K562 (cell line): ENCODE results near the gene PATJ. TPM values are rescaled to one million over a fixed set of nuclear protein-coding genes. Genes with fewer than 3 reads are reported as not detected.

Experiments used
- BMI1 ChIP-seq: fragments of 150-350 bp; IDR thresholded peaks from 2 replicates; pipeline ENCODE4 v1.6.1; 2014; ENCODE audit warnings: low read length
- BRD4 ChIP-seq: fragments of 200-600 bp; sonication (generic); IDR thresholded peaks from 2 replicates; pipeline ENCODE4 v1.6.1; 2017; ENCODE audit warnings: inconsistent platforms
- CREB1 ChIP-seq, 2 experiments: sonication (generic) in 1 of 2; formaldehyde crosslinking in 1 of 2; IDR thresholded peaks; 2 replicates each; pipeline versions ENCODE4 v1.6.1 to v1.8.0; 2012 to 2022; ENCODE audit warnings: inconsistent platforms in 1 of 2, mild to moderate bottlenecking in 1 of 2, missing genetic modification reagents in 1 of 2, moderate library complexity in 1 of 2
- DMBX1 ChIP-seq: fragments of 250-450 bp; sonication (Bioruptor Pico); IDR thresholded peaks from 2 replicates; pipeline ENCODE4 v1.8.0; 2022; ENCODE audit warnings: inconsistent platforms, mild to moderate bottlenecking, moderate library complexity, borderline replicate concordance
- EHMT2 ChIP-seq: fragments of 450-650 bp; IDR thresholded peaks from 2 replicates; pipeline ENCODE4 v1.6.1; 2018; ENCODE audit warnings: antibody characterized with exemption
- ESRRA ChIP-seq: fragments of 450-650 bp; IDR thresholded peaks from 2 replicates; pipeline ENCODE4 v1.6.1; 2014; ENCODE audit warnings: low read depth, mild to moderate bottlenecking, moderate library complexity, borderline replicate concordance
- KAT7 ChIP-seq: sonication (generic); formaldehyde crosslinking; IDR thresholded peaks from 2 replicates; pipeline ENCODE4 v1.8.0; 2022; ENCODE audit warnings: missing genetic modification reagents, mild to moderate bottlenecking, borderline replicate concordance
- LCOR ChIP-seq: sonication (generic); formaldehyde crosslinking; IDR thresholded peaks from 2 replicates; pipeline ENCODE4 v1.8.0; 2022; ENCODE audit warnings: mild to moderate bottlenecking, missing genetic modification reagents
- NONO ChIP-seq, 2 experiments: fragments of 200-400 bp in 1 of 2; fragments of 450-650 bp in 1 of 2; formaldehyde crosslinking in 1 of 2; IDR thresholded peaks; 2 replicates each; pipeline ENCODE4 v1.6.1; 2017; ENCODE audit warnings: low read depth in 2 of 2, mild to moderate bottlenecking in 2 of 2, moderate library complexity in 2 of 2, low read length in 1 of 2
- NR2C1 ChIP-seq, 2 experiments: fragments of 450-650 bp; IDR thresholded peaks; 2 replicates each; pipeline ENCODE4 v1.6.1; 2017; ENCODE audit warnings: mild to moderate bottlenecking in 2 of 2, antibody characterized with exemption in 1 of 2, inconsistent platforms in 1 of 2, missing compliant biosample characterization in 1 of 2, missing genetic modification characterization in 1 of 2
- POLR2AphosphoS5 ChIP-seq: IDR thresholded peaks from 2 replicates; pipeline ENCODE4 v1.6.1; 2011; ENCODE audit warnings: mild to moderate bottlenecking, low read depth, low read length, moderate library complexity; ENCODE audit not compliant: control insufficient read depth, insufficient read depth
- SP1 ChIP-seq: sonication (generic); formaldehyde crosslinking; IDR thresholded peaks from 2 replicates; pipeline ENCODE4 v1.8.1; 2022; ENCODE audit warnings: mild to moderate bottlenecking, missing genetic modification reagents
- SPI1 ChIP-seq: IDR thresholded peaks from 2 replicates; pipeline ENCODE4 v1.6.1; 2011; ENCODE audit warnings: low read depth, low read length, control low read depth, borderline replicate concordance
- TAF1 ChIP-seq: IDR thresholded peaks from 2 replicates; pipeline ENCODE4 v1.6.1; 2011; ENCODE audit warnings: mild to moderate bottlenecking, low read length, moderate library complexity; ENCODE audit not compliant: insufficient read depth, control insufficient read depth, severe bottlenecking; ENCODE audit errors: extremely low read depth
- TRIM24 ChIP-seq, 2 experiments: fragments of 450-650 bp; IDR thresholded peaks; 2 replicates each; pipeline ENCODE4 v1.6.1; 2016
- ZNF561 ChIP-seq: fragments of 450-650 bp; formaldehyde crosslinking; conservative IDR thresholded peaks from 2 replicates; pipeline ENCODE4 v1.4.0; 2020; ENCODE audit warnings: mild to moderate bottlenecking, moderate library complexity
- polyA plus RNA-seq, 8 experiments: library from polyadenylated mRNA; depleted of rRNA in 4 of 8; stranded (reverse) in 5 of 8; unstranded in 3 of 8; fragments of >200 nt; fragmentation: Nextera tagmentation in 2 of 8; fragmentation: Illumina TruSeq in 1 of 8; extraction: Ambion mirVana in 2 of 8; extraction: Trizol in 1 of 8; gene quantifications; 2 replicates each; pipeline versions ENCODE4 v1.2.1 to v1.2.3, GENCODE V29; 2011 to 2014; ENCODE audit warnings: inconsistent platforms in 1 of 8, missing spikeins in 1 of 8
- total RNA-seq, 7 experiments: library from RNA; depleted of rRNA in 6 of 7; stranded (reverse); fragments of >200 nt in 6 of 7; fragmentation: Illumina TruSeq in 2 of 7; extraction: Trizol in 2 of 7; gene quantifications; 2 replicates each; pipeline versions ENCODE4 v1.2.1 to v1.2.3, GENCODE V29; 2011 to 2021; ENCODE audit warnings: low replicate concordance in 1 of 7
- TF ChIP-seq, protein P1 (sequence below), 2 experiments: IDR thresholded peaks; 2 replicates each; pipeline ENCODE4 v1.6.1; 2012; ENCODE audit warnings: improper control_type of control experiment in 2 of 2, low read depth in 2 of 2, low read length in 2 of 2, borderline replicate concordance in 1 of 2
- TF ChIP-seq, protein P2 (sequence below), 2 experiments: fragments of 450-650 bp; conservative IDR thresholded peaks; 2 replicates each; pipeline ENCODE4 v1.6.1; 2017; ENCODE audit warnings: mild to moderate bottlenecking in 2 of 2, moderate library complexity in 2 of 2
- TF ChIP-seq, protein P3 (sequence below): sonication (generic); formaldehyde crosslinking; IDR thresholded peaks from 2 replicates; pipeline ENCODE4 v1.8.0; 2022; ENCODE audit warnings: mild to moderate bottlenecking, missing genetic modification reagents
- TF ChIP-seq, protein P4 (sequence below): conservative IDR thresholded peaks from 2 replicates; pipeline ENCODE4 v1.6.1; 2011; ENCODE audit warnings: low read depth, mild to moderate bottlenecking, low read length; ENCODE audit not compliant: control insufficient read depth

Gene PATJ
- total and polyA plus RNA-seq, 9 of the 15 experiments (the other 6 are each of a cell fraction or from before 2014, with no cell fraction given) = 0.22 TPM; not detected in 8

DNA sequence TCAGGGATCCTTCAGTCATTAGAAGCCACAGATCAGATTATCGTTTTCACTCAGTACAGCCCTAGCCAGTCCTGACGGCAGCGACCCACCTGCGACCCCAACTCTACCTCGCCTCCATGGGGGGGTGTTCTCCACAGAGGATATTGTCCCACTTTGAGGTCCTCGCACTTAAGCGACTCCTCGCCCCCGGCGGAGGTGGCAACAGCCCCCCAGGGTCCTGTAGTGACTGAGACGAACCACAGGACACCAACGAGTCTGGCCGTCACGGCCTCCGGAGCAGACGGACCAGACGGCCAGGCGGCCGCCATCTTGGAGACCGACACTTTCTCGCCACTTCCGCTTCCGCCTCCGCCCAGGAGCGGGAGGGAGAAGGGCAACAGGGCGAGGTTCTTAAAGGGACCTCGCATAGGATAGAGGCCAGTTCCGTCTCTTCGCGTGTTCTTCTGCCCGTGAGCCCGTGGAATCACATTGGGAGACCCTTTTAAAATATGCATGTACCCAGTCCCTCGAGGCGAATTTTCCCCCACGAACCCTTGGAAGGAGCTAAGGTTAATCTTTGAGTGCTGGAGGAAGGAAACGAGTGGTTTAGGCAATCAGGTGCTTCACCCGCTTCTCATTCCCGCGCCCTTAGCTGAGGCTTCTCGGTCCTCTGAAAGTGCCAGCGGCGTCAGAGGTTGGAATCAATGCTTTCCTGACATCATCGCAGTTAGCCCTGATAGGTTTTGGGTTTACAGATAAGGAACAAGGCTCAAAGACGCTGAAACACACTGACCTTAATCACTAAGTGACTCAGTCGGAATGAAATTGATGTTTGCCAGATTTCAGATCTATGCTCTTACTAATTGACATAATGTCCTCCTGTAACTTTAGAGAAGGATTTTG is 17.2 kb upstream of the PATJ start, which contains the start of gene TM2D1 (continued):
- TF ChIP-seq, protein P1, sequence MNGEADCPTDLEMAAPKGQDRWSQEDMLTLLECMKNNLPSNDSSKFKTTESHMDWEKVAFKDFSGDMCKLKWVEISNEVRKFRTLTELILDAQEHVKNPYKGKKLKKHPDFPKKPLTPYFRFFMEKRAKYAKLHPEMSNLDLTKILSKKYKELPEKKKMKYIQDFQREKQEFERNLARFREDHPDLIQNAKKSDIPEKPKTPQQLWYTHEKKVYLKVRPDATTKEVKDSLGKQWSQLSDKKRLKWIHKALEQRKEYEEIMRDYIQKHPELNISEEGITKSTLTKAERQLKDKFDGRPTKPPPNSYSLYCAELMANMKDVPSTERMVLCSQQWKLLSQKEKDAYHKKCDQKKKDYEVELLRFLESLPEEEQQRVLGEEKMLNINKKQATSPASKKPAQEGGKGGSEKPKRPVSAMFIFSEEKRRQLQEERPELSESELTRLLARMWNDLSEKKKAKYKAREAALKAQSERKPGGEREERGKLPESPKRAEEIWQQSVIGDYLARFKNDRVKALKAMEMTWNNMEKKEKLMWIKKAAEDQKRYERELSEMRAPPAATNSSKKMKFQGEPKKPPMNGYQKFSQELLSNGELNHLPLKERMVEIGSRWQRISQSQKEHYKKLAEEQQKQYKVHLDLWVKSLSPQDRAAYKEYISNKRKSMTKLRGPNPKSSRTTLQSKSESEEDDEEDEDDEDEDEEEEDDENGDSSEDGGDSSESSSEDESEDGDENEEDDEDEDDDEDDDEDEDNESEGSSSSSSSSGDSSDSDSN (IDR thresholded peaks at IDR 0.05; ENCODE audit: borderline replicate concordance in 1 of 2, low read depth in 2 of 2, low read length in 2 of 2) = peak in 1 of 2 experiments; percentile 31; a peak in 1 of 4 replicates
- TF ChIP-seq, protein P2, sequence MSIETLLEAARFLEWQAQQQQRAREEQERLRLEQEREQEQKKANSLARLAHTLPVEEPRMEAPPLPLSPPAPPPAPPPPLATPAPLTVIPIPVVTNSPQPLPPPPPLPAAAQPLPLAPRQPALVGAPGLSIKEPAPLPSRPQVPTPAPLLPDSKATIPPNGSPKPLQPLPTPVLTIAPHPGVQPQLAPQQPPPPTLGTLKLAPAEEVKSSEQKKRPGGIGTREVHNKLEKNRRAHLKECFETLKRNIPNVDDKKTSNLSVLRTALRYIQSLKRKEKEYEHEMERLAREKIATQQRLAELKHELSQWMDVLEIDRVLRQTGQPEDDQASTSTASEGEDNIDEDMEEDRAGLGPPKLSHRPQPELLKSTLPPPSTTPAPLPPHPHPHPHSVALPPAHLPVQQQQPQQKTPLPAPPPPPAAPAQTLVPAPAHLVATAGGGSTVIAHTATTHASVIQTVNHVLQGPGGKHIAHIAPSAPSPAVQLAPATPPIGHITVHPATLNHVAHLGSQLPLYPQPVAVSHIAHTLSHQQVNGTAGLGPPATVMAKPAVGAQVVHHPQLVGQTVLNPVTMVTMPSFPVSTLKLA (conservative IDR thresholded peaks at IDR 0.05) = peak in 1 of 2 experiments; percentile 62; a peak in 2 of 4 replicates
- 0 out of 2 replicates have a peak, but pooled peaks have one; percentile 54 for TF ChIP-seq DMBX1
- peak; percentile 81 for TF ChIP-seq ESRRA
- TF ChIP-seq, protein P3, sequence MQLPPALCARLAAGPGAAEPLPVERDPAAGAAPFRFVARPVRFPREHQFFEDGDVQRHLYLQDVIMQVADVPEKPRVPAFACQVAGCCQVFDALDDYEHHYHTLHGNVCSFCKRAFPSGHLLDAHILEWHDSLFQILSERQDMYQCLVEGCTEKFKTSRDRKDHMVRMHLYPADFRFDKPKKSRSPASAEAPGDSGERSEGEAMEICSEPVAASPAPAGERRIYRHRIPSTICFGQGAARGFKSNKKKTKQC (CRISPR knock-in tag) = peak; percentile 92
- no peak for TF ChIP-seq TRIM24 (IDR thresholded peaks at IDR 0.05)
- no peak for TF ChIP-seq ZNF561 (CRISPR knock-in tag)
- peak; percentile 99 for TF ChIP-seq TAF1
- 0 out of 2 replicates have a peak, but pooled peaks have one; percentile 38 for TF ChIP-seq BRD4
- 0 out of 2 replicates have a peak, but pooled peaks have one; percentile 14 for TF ChIP-seq EHMT2
- TF ChIP-seq NONO (IDR thresholded peaks at IDR 0.05; ENCODE audit: low read depth in 2 of 2, low read length in 1 of 2) = peak in 1 of 2 experiments; percentile 57; a peak in 1 of 4 replicates
- TF ChIP-seq LCOR (CRISPR knock-in tag) = peak; percentile 81
- TF ChIP-seq SP1 (CRISPR knock-in tag) = peak; percentile 70
- TF ChIP-seq, protein P4, sequence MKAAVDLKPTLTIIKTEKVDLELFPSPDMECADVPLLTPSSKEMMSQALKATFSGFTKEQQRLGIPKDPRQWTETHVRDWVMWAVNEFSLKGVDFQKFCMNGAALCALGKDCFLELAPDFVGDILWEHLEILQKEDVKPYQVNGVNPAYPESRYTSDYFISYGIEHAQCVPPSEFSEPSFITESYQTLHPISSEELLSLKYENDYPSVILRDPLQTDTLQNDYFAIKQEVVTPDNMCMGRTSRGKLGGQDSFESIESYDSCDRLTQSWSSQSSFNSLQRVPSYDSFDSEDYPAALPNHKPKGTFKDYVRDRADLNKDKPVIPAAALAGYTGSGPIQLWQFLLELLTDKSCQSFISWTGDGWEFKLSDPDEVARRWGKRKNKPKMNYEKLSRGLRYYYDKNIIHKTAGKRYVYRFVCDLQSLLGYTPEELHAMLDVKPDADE = peak; percentile 88
- no peak for TF ChIP-seq BMI1
- TF ChIP-seq POLR2AphosphoS5 = peak; percentile 96
- TF ChIP-seq KAT7 (CRISPR knock-in tag) = peak; percentile 78; the same call in 1 of the 2 replicates
- TF ChIP-seq CREB1 (IDR thresholded peaks at IDR 0.05) = no peak; the same call in none of the 2 replicates
- TF ChIP-seq CREB1 (CRISPR knock-in tag; IDR thresholded peaks at IDR 0.05) = peak; percentile 16; the same call in 1 of the 2 replicates
- peak; percentile 97 for TF ChIP-seq SPI1
- peak; percentile 33 for TF ChIP-seq NR2C1 (IDR thresholded peaks at IDR 0.05)
- peak; percentile 46 for TF ChIP-seq NR2C1 (tag; IDR thresholded peaks at IDR 0.05)
